ENCODE results near the gene REPS2. TPM values are rescaled to one million over a fixed set of nuclear protein-coding genes. Genes with fewer than 3 reads are reported as not detected.

The REPS2 gene
- total and polyA plus RNA-seq, 9 of the 15 experiments (the other 6 are each of a cell fraction or from before 2014, with no cell fraction given), result 0.01 to 0.07 (median 0.01) TPM; not detected in 3

- H4K20me1 ChIP-seq (replicated peaks; ENCODE audit: control insufficient read depth, insufficient read depth, low read length), result no peaks in the 10 kb centered on the region
- ChIA-PET CTCF (ENCODE audit: low intra/inter-chr PET ratio) (no interaction called here), POLR2A (interaction anchor here (0.6 kb wide), 1 partner anchor 20 kb away, joined by 5 read pairs; no protein-coding TSS in a partner anchor)
- no peaks in the 10 kb centered on the region for H3K9me1 ChIP-seq (ENCODE audit: control insufficient read depth, insufficient read depth, low read length)
- FAIRE-seq, result no peak
- H3K9me3 ChIP-seq (replicated peaks; ENCODE audit: control insufficient read depth, insufficient read depth, low read depth, low read length), result no peaks in the 10 kb centered on the region
- in situ Hi-C loops (cut with MboI), result no loop called here
- H3K9ac ChIP-seq (ENCODE audit: insufficient read depth in 1 of 2, low read depth in 2 of 2, low read length in 2 of 2), result no peak overlapping the region
- H3K4me1 ChIP-seq (replicated peaks in 1 of 2; ENCODE audit: control insufficient read depth in 2 of 2, insufficient read depth in 2 of 2, low read length in 2 of 2), result no peaks in the 10 kb centered on the region
- no peaks in the 10 kb centered on the region for H3K79me2 ChIP-seq (ENCODE audit: control insufficient read depth, insufficient read depth, low read length)
- intact Hi-C loops (cut with micrococcal nuclease), result no loop called here
- 0% methylated on average over 7 of the region's 11 CpGs for WGBS (ENCODE audit: insufficient coverage, low coverage, missing lambda C conversion rate)
- no peak overlapping the region for H3K4me2 ChIP-seq (ENCODE audit: insufficient read depth, low read length)
- no peaks in the 10 kb centered on the region for H3K27me3 ChIP-seq (ENCODE audit: control insufficient read depth in 2 of 2, insufficient read depth in 2 of 2, low read length in 2 of 2)
- H3K36me3 ChIP-seq (ENCODE audit: control insufficient read depth, insufficient read depth, low read length), result no peaks in the 10 kb centered on the region
- DNase-seq (ENCODE audit: extremely low read depth in 1 of 4, low spot score in 3 of 4), result no peak
- BruUV-seq (replicated peaks), result no TSS peak
- no peak overlapping the region for H3K4me3 ChIP-seq
- no peak overlapping the region for H2AFZ ChIP-seq (ENCODE audit: low read depth, low read length)
- no peak overlapping the region for H3K27ac ChIP-seq (ENCODE audit: extremely low read depth, low read depth, low read length)
- ATAC-seq, result no peak
- no peak for TF ChIP-seq MEF2D (tag; conservative IDR thresholded peaks at IDR 0.05; ENCODE audit: low read depth)
- TF ChIP-seq ZFP91 (CRISPR knock-in tag; IDR thresholded peaks at IDR 0.05), result no peak
- no peak for TF ChIP-seq BRD4 (IDR thresholded peaks at IDR 0.05)
- TF ChIP-seq ZNF311 (CRISPR knock-in tag; IDR thresholded peaks at IDR 0.05), result no peak
- no peak for TF ChIP-seq FOXJ2 (tag; IDR thresholded peaks at IDR 0.05)
- no peak for TF ChIP-seq ARNT (IDR thresholded peaks at IDR 0.05)
- TF ChIP-seq RCOR1 (IDR thresholded peaks at IDR 0.05; ENCODE audit: borderline replicate concordance in 1 of 2, low read depth in 2 of 2, low read length in 2 of 2), result no peak
- no peak for TF ChIP-seq ZBTB33 (CRISPR knock-in tag; IDR thresholded peaks at IDR 0.05)
- no peak for TF ChIP-seq PRDM10 (IDR thresholded peaks at IDR 0.05; ENCODE audit: partially characterized antibody)
- no peak for TF ChIP-seq ZMIZ1 (IDR thresholded peaks at IDR 0.05; ENCODE audit: low read depth in 2 of 2, low read length in 2 of 2)
- no peak for TF ChIP-seq PRMT5 (CRISPR knock-in tag; IDR thresholded peaks at IDR 0.05)
- no peak for TF ChIP-seq HDAC8 (tag; IDR thresholded peaks at IDR 0.05)
Measured at GRCh38 chrX:17024886-17025285, 78.4 kb downstream of the REPS2 start.
